HG02642 (cell line): ENCODE data around the gene KLF15.

ENCODE experiments used
- ATAC-seq: cut with Tn5 transposase; IDR thresholded peaks from one replicate; pipeline ENCODE4 v1.9.1; 2021; ENCODE audit warnings: mild to moderate bottlenecking; ENCODE audit not compliant: unreplicated experiment, poor library complexity

KLF15 gene

GRCh38 chr3:126364731-126365301 lies 7.6 kb upstream of the KLF15 start:
- no peak for ATAC-seq

- no peak for ATAC-seq
Measured at GRCh38 chr3:126364130-126364695, 7.0 kb upstream of the KLF15 start.

GRCh38 chr3:126361211-126361610 lies 4.0 kb upstream of the KLF15 start:
- ATAC-seq, result no peak

- ATAC-seq, result no peak
Measured at GRCh38 chr3:126360714-126361060, 3.5 kb upstream of the KLF15 start.

- ATAC-seq, result no peak
Measured at GRCh38 chr3:126360046-126360713, 3.0 kb upstream of the KLF15 start.

GRCh38 chr3:126358816-126359181 lies 1.6 kb upstream of the KLF15 start:
- no peak for ATAC-seq

DNA sequence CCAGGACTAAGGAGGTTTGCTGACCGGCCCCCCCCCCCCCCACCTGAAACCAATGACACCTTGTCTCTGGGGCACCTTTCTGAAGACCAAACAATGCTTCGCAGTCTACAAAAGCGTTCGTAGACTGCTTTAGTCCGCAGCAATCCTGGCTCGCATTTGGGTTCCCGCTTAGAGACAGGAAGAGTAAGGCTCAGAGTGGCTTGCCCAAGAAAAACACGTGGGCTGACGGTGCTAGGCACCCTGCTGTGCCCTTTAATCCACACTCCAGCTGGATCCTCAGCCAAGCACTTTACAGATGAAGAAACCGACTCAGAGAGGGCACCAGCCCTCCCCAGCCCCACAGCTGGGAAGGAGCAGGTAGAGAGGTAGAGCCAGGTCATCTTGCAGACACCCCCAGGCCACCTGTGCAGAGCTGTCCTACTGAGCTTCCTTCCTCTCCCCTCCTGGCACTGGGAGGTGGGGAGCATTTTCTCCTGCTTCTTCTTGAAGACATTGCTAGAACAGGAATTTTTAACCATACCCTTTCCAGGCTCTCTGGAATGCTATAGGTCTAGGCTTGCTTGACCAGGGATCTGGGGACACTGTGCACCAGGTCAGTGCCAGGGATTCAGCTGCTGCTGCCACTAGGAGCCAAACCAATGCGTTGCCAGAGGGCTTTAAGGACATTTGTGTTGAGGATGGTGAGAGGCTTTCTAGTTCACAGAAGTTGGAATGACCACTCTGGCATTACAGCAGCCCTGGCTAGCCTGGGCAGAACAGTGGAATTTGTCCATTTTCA lies 1.0 kb upstream of the KLF15 start:
- ATAC-seq, result no peak

DNA sequence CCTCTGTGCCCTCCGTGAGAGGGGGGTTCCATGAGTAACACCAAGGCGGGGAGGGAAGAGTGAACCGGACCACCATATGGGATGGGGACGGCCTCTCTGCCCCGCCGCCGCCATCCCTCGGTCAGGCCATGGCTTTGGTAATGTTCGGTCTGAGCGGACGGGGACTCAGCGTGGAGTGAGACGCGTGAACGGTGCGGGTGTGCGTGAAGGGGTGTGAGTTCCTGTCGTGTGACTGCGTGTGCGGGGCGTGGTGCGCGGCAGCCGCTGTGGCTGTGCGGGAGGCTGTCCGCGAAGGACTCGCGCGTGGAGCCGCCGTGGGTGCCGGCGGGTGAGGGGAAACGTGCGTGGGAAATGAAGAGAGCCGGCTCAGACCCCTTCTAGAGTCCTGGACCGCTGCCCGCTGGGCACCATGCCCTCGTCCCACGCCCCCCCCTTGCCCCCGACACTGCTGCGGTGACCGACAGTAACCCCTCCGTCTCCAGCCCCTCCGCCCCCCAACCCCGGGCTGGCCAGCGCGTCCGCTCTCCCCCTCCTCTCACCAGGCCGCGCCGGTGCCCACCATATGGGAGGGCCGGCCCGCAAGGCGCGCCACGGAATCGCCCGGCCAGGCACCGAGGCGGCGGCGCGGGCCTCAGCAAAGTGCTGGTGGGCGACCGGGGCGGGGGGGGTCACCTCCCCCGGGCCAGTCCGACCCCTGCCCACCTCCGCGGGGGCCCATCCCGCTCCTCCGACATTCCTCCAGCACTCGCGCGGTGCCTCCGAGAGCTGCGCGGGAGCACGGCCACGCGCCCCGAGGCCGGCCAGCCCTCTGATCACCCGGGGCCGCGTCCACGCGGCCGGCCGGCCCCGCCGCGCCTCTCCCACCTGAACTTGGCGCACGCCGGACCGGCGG lies 589 bp downstream of the KLF15 start:
- ATAC-seq, result peak; percentile 1

DNA sequence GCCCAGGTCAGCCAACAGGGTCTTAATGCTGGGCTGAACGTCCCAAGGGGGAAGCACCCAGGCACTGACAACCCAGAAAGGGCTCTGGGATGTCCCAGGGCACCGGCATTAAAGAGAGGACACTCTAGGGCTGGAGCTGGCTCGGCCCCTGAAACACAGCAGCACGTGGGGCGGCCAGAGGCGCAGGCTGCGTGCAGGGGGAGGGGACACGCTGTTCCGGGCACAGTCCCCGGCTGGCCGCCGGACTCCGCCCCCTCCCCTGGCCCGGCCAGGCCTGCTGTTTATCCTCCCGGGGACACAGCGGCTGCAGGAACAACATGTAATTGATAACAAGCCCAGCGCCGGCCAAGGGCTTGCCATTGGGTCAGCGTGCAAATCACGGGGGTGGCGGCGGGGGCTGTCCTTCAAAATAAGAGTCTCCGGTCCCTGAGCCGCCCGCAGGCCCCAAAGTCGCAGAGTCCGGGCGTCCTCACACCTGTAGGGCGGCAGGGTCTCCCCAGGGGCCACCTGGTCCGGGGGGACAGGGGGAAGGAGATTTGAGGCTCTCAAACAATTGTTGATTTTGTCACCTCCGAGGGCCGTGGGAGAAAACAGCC lies 1.3 kb downstream of the KLF15 start:
- no peak for ATAC-seq

DNA sequence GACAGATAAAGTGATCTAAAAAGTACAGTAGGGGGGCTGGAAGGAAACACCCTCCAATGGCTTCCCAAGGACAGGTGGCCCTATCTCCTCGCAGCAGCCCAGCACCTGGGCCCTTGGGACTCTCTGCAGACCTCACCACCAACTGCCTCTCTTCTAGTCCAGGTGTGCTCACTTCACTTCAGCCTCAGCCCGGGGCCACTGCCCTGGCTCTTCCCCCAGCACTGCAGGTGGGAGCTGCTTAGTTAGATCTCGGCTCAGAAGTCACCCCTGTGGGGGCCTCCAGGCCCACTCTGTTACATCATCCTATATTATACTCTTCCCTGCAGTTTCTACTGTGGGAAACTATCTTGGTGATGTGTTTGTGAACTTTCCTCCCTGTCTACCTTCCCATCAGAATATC lies 2.0 kb downstream of the KLF15 start:
- ATAC-seq, result no peak

GRCh38 chr3:126354776-126355175 lies 2.4 kb downstream of the KLF15 start:
- ATAC-seq, result no peak

DNA sequence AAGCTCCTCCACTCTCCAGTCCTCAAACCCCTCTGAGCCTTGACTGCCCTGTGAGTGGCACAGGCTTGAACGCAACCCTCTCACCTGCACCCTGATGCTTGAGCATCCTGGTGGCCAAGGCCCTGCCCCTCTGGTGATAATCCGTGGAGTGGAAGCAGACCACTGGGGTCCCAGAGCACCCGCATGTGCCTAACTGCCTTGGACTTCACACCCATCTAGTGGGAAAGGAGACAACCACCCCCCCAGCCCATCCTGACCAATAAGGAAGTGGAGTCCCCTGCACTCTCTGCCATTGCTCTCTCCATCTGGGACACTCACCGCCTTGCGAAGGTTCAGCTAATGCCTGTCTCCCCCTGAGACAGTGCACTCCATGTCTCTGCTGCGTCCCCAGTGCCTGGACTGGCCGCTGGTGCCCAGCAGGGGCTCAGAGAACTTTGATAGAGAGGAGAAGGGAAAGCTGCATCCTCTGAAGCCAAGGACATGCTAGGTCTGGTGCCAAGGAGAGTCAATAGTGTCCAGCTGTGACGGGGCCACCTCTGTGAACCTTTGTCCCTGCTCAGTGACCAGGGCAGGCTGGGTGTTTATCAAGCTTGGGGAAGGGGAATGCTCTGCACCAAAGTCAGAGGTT lies 3.4 kb downstream of the KLF15 start:
- no peak for ATAC-seq

- ATAC-seq, result no peak
Measured at GRCh38 chr3:126352476-126353454, 4.4 kb downstream of the KLF15 start.

DNA sequence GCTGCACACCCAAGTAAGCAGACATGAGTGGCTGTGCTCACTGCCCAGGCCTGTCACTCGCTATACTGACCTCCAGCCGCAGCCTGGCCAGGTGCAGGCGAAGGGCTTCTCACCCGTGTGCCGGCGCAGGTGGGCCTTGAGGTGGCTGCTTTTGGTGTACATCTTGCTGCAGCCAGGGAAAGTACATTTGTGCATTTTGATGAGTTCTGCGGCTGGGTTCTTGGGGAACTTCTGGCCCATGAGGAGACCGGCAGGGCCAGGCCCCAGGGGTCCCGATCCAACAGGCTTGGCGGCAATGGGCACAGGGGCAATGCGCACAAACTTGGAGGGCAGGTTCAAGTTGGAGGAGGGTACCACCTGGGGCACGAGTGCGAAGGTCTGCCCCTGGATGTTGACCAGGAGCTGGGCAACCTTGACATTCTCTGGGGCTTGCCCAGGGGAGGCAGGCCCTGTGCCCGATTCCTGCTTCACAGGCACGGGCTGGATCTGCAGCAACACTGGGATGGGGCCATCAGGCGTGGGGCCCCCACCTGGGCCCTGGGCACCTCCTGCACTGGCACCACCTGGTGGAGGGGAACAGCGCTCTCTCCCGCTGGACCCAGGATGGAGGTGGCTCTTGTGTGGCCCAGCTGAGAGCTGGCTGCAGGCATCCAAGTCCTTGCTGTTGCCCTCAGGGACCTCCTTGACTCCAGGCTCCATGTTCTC lies 5.3 kb downstream of the KLF15 start:
- no peak for ATAC-seq

- ATAC-seq, result no peak
Measured at GRCh38 chr3:126351086-126351770, 6.0 kb downstream of the KLF15 start.

GRCh38 chr3:126350502-126351085 lies 6.6 kb downstream of the KLF15 start:
- no peak for ATAC-seq
